Loucy (cell line): ENCODE data around the gene ARHGAP22.

Experiments used
- EZH2phosphoT487 ChIP-seq: fragments of 200-600 bp; IDR thresholded peaks from 2 replicates; pipeline ENCODE4 v1.6.1; 2018; ENCODE audit warnings: antibody characterized with exemption, mild to moderate bottlenecking, moderate library complexity, borderline replicate concordance
- TF ChIP-seq, protein P1 (sequence below): fragments of 200-600 bp; sonication (generic); conservative IDR thresholded peaks from 2 replicates; pipeline ENCODE4 v1.5.1; 2014; ENCODE audit warnings: mild to moderate bottlenecking, antibody characterized with exemption, low read length

DNA sequence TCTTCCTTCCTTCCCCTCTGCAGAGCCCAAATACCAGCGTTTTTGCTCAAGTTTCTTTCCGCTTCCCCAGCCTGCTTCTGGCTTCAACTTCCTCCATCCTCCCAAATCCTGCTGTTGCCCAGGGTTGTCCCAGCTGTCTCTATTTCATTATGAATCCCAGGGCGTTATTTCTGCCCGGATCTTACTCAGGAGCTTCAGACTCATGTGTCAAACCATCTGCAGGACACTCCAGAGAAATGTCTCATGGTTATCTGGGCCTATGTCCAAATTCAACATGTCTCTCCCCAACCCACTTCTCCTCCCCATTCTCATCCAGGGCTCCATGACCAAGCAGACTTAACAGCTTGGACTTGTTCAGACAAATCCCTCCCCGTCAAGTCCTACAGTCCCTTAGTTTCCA is 15.6 kb downstream of the ARHGAP22 start:
- TF ChIP-seq, protein P1, sequence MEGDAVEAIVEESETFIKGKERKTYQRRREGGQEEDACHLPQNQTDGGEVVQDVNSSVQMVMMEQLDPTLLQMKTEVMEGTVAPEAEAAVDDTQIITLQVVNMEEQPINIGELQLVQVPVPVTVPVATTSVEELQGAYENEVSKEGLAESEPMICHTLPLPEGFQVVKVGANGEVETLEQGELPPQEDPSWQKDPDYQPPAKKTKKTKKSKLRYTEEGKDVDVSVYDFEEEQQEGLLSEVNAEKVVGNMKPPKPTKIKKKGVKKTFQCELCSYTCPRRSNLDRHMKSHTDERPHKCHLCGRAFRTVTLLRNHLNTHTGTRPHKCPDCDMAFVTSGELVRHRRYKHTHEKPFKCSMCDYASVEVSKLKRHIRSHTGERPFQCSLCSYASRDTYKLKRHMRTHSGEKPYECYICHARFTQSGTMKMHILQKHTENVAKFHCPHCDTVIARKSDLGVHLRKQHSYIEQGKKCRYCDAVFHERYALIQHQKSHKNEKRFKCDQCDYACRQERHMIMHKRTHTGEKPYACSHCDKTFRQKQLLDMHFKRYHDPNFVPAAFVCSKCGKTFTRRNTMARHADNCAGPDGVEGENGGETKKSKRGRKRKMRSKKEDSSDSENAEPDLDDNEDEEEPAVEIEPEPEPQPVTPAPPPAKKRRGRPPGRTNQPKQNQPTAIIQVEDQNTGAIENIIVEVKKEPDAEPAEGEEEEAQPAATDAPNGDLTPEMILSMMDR: no peak
- TF ChIP-seq EZH2phosphoT487: no peak
